Osteoblast (primary cell): Measurements from ENCODE around the gene SLC30A3. TPM values are rescaled to one million over a fixed set of nuclear protein-coding genes. Genes with fewer than 3 reads are reported as not detected.

Experiments used
- DNase-seq: peaks from one replicate; pipeline ENCODE4 v3.0.0; 2011; ENCODE audit warnings: low spot score, mixed read lengths; ENCODE audit not compliant: insufficient read length; ENCODE audit errors: missing footprints
- H2AFZ ChIP-seq: 2 replicates; pipeline ENCODE4 v1.6.0; 2011; ENCODE audit warnings: mild to moderate bottlenecking, low read length
- H3K27ac ChIP-seq: 2 replicates; pipeline ENCODE4 v1.5.1; 2011; ENCODE audit warnings: mild to moderate bottlenecking, low read depth, low read length, moderate library complexity
- H3K27me3 ChIP-seq: 2 replicates; pipeline ENCODE4 v1.6.0; 2012; ENCODE audit warnings: mild to moderate bottlenecking, control low read depth, inconsistent platforms, low read length, moderate library complexity; ENCODE audit not compliant: insufficient read depth
- H3K36me3 ChIP-seq: 2 replicates; pipeline ENCODE4 v1.5.1; 2011; ENCODE audit warnings: mild to moderate bottlenecking, low read length, control low read depth, moderate library complexity; ENCODE audit not compliant: insufficient read depth
- H3K4me1 ChIP-seq: 2 replicates; pipeline ENCODE4 v1.5.1; 2011; ENCODE audit warnings: mild to moderate bottlenecking, low read length, control low read depth, moderate library complexity; ENCODE audit not compliant: insufficient read depth
- H3K4me2 ChIP-seq: 2 replicates; pipeline ENCODE4 v1.6.0; 2011; ENCODE audit warnings: mild to moderate bottlenecking, low read length; ENCODE audit not compliant: insufficient read depth
- H3K4me3 ChIP-seq: fragments of 200-600 bp; sonication (generic); 3 replicates; pipeline ENCODE4 v1.5.1; 2012; ENCODE audit warnings: mild to moderate bottlenecking, low read length, inconsistent platforms; ENCODE audit not compliant: insufficient read depth
- H3K79me2 ChIP-seq: 2 replicates; pipeline ENCODE4 v1.6.0; 2012; ENCODE audit warnings: mild to moderate bottlenecking, low read length, control low read depth, inconsistent platforms; ENCODE audit not compliant: insufficient read depth
- H3K9me3 ChIP-seq: 2 replicates; pipeline ENCODE4 v1.5.1; 2011; ENCODE audit warnings: low read depth, low read length, control low read depth
- H4K20me1 ChIP-seq: 2 replicates; pipeline ENCODE4 v1.6.0; 2012; ENCODE audit warnings: mild to moderate bottlenecking, low read length, control low read depth; ENCODE audit not compliant: insufficient read depth
- CTCF ChIP-seq: IDR thresholded peaks from 2 replicates; pipeline ENCODE4 v1.5.1; 2011; ENCODE audit warnings: mild to moderate bottlenecking, low read depth, low read length, moderate library complexity; ENCODE audit errors: extremely low read depth
- total RNA-seq: library from RNA; depleted of rRNA; stranded (reverse); fragments of >200 nt; gene quantifications from 2 replicates; pipeline ENCODE4 v1.2.3, GENCODE V29; 2012

The SLC30A3 gene
- total RNA-seq, 1 donor, result under 0.01 TPM

DNA sequence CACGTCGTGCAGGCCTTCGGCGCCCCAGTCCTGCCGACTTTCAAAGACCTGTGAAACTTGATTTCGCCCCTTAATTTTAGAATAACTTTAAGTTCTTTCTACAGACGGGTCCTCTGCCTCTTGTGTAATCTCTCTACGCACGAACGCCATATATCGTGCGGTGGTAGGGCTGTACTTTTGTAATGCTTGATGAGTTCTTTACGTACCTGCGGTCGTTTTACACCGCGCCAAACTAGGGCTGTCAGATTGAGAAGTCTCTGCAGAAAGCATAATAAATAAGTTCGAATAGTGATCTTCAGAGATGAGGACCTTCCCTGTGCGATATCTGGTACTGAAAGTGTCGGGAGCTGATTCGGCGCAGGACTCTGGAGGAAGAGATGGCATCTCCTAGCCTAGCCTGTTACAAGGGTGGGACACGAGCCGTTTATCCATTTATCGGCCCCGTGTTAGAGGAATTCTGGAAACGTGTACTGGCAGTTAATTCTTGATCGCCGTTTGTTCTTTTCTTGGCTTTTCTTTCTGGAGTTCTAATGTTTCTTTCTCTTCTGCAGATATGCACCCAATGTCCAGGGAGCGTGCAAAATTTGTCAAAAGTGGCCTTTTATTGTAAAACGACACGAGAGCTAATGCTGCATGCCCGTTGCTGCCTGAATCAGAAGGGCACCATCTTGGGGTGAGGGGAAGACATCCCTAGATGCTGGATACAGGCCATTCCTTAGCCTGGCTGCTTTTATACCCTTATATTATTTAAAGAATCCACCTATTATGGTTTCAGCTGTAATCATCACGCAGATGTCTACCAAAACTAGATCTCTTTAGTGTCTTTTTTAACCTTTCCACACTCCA is 50.0 kb downstream of the SLC30A3 start:
- H4K20me1 ChIP-seq, result no peaks in the 10 kb centered on the region
- peak overlapping the region; percentile 86 for H3K4me3 ChIP-seq
- H3K4me2 ChIP-seq, result peak overlapping the region; percentile 87
- peaks cover 23% of the 10 kb centered on the region for H3K79me2 ChIP-seq
- peak overlapping the region; percentile 95 for H2AFZ ChIP-seq
- H3K27ac ChIP-seq, result peak overlapping the region; percentile 98
- H3K36me3 ChIP-seq, result peaks cover 31% of the 10 kb centered on the region
- peak; percentile 37 for DNase-seq
- H3K4me1 ChIP-seq, result peaks cover 22% of the 10 kb centered on the region
- no peaks in the 10 kb centered on the region for H3K27me3 ChIP-seq
- no peak for TF ChIP-seq CTCF
- H3K9me3 ChIP-seq, result no peaks in the 10 kb centered on the region

DNA sequence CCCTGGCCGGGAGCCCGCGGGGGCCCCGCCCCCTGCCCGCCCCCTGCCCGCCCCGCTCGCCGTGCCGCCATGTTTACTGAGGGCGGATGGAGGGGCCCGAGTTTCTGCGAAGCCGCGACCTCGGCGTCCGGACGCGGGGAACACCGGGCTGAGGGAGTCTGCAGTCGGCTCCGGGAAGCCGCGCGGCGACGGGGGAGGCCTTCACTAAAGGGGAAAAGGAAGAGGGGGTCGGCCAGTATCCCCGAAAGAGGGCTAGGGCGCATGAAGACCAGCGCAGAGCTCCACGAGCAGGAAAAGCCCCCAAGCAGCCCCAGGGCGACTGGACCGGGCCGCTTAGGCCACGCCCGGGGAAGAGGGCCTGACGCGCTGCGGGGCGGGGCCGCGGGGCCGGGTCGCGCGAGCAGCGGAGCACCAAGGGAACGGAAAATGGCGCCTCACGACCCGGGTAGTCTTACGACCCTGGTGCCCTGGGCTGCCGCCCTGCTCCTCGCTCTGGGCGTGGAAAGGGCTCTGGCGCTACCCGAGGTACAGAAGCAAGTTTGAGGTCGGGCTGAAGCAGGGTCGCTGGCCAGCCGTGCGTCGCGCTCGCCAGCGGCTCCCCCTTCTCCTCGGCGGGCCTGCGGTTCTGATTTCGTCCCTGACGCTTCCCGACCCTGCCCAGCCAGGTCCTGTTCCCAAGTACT is 50.8 kb downstream of the SLC30A3 start, which contains the start of the genes ATRAID and SLC5A6:
Gene ATRAID (plus strand): TSS at position 99 of the 683 bp plus-strand sequence. CDS start 328 bp downstream, at position 427.
Gene SLC5A6 (minus strand): TSS at position 326 of the 683 bp plus-strand sequence. CDS start 4,618 bp downstream, outside the sequence.
- no peaks in the 10 kb centered on the region for H4K20me1 ChIP-seq
- H3K79me2 ChIP-seq, result peaks cover 17% of the 10 kb centered on the region
- no peak for TF ChIP-seq CTCF
- no peaks in the 10 kb centered on the region for H3K27me3 ChIP-seq
- peaks cover 31% of the 10 kb centered on the region for H3K36me3 ChIP-seq
- peak within 1 kb of the TSS; percentile 96 for H2AFZ ChIP-seq
- DNase-seq, result peak; percentile 100
- peak within 1 kb of the TSS; percentile 86 for H3K4me3 ChIP-seq
- peaks cover 19% of the 10 kb centered on the region for H3K4me1 ChIP-seq
- peak within 1 kb of the TSS; percentile 87 for H3K4me2 ChIP-seq
- no peaks in the 10 kb centered on the region for H3K9me3 ChIP-seq
- peak within 1 kb of the TSS; percentile 98 for H3K27ac ChIP-seq

GRCh38 chr2:27211241-27211942 is 51.5 kb downstream of the SLC30A3 start:
- Histone ChIP-seq H3K36me3 (peaks cover 31% of the 10 kb centered on the region), H3K4me2 (peak overlapping the region; percentile 87), H3K4me3 (peak overlapping the region; percentile 86), H3K9me3 (no peaks in the 10 kb centered on the region), H3K27me3 (no peaks in the 10 kb centered on the region), H3K27ac (peak overlapping the region; percentile 40), H4K20me1 (no peaks in the 10 kb centered on the region), H2AFZ (peak overlapping the region; percentile 96), H3K79me2 (peaks cover 12% of the 10 kb centered on the region), H3K4me1 (peaks cover 15% of the 10 kb centered on the region)
- TF ChIP-seq CTCF, result no peak
- DNase-seq, result peak; percentile 94
